HUES6 (cell line): Measurements from ENCODE around the gene YY1.
A peak's percentile ranks its signal among the peaks of the same experiment; 100 is the strongest.
"Not testable (repeated sequence)": the region's sequence is repeated elsewhere in the genome, so short reads cannot be mapped to it uniquely, and the experiment has no call there.

Experiments
- H3K27ac ChIP-seq: 2 replicates; pipeline ENCODE4 v1.7.0; 2013; ENCODE audit warnings: low read depth, mild to moderate bottlenecking, low read length, inconsistent platforms
- H3K27me3 ChIP-seq: 2 replicates; pipeline ENCODE4 v1.6.1; 2013; ENCODE audit warnings: low read length; ENCODE audit not compliant: control insufficient read depth, insufficient read depth
- H3K36me3 ChIP-seq: 2 replicates; pipeline ENCODE4 v1.6.1; 2013; ENCODE audit warnings: low read length; ENCODE audit not compliant: control insufficient read depth, insufficient read depth
- H3K4me1 ChIP-seq: 2 replicates; pipeline ENCODE4 v1.6.1; 2013; ENCODE audit warnings: low read length; ENCODE audit not compliant: control insufficient read depth, insufficient read depth
- H3K4me3 ChIP-seq: 2 replicates; pipeline ENCODE4 v1.5.1; 2013; ENCODE audit warnings: low read depth, low read length
- H3K9ac ChIP-seq: one replicate; pipeline ENCODE4 v1.6.1; 2013; ENCODE audit warnings: mild to moderate bottlenecking, low read length
- H3K9me3 ChIP-seq: 2 replicates; pipeline ENCODE4 v1.6.1; 2013; ENCODE audit warnings: low read depth, low read length; ENCODE audit not compliant: control insufficient read depth, insufficient read depth

YY1 gene

GRCh38 chr14:100236271-100236818, 2.6 kb upstream of the YY1 start:
- H3K36me3 ChIP-seq, H3K27ac ChIP-seq, H3K9ac ChIP-seq, H3K27me3 ChIP-seq, H3K4me1 ChIP-seq, H3K9me3 ChIP-seq: not testable (repeated sequence)
- H3K4me3 ChIP-seq, result peak overlapping the region; percentile 86; the same call in 1 of the 2 replicates

DNA sequence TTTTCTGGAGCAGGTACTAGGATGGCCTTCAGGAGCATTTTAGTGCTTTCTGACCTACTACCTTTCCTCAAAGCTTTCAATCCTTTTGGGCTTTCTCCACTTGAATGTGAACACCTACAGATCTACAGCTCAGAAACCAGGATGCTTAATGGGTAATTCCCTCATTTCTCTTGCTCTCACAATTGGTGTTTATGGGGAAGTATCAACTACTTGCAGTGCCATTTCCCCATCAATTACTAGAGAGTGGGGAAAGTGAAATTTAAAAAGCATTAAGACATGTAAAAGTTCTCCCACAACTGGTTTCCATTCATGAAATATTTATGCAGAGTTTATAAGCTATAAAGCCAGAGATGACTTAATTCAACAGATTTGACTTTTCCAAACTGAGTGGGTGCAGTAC, 2.1 kb upstream of the YY1 start:
- H3K9ac ChIP-seq, result peak overlapping the region; percentile 96
- H3K36me3 ChIP-seq, result peaks cover 3% of the 10 kb centered on the region; the same call in 1 of the 2 replicates
- H3K4me1 ChIP-seq, result peaks cover 5% of the 10 kb centered on the region; the same call in 1 of the 2 replicates
- no peaks in the 10 kb centered on the region for H3K27me3 ChIP-seq
- H3K4me3 ChIP-seq, result peak overlapping the region; percentile 86
- no peaks in the 10 kb centered on the region for H3K9me3 ChIP-seq
- H3K27ac ChIP-seq, result no peak overlapping the region

DNA sequence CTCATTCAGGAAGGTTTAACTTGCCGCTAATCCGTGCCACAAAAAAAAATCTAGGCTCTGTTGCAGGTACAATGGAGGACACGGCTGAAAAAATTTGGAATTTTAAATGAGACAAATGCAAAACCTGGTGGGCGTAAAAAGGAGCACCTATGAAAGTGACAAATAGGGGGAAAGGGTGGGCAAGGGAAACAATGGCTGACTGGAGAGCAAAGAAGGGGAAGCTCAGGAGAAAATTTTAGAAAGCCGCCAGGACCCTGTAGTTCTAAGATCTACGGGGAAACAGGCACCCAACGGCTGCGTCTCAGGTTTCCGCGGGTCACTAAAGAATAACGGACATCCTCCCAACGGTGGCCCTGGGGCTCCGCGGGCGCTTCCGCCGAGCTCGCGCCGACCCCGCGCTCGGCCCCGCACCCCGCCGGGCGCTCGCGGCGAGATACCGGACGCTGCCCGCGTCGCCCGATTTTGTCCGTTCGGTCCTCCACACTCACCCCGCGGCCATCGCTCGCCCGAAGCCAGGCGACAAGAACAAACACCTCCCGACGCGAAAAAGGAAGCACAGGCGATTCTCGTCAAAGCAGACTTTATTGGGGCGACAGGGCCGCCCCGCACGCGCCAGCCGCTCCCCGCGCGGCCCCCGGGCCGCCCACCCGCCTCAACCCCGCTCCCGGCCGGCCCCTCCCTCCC, 1.1 kb upstream of the YY1 start:
- Histone ChIP-seq H3K9me3 (no peaks in the 10 kb centered on the region), H3K27ac (peak overlapping the region; percentile 93), H3K4me3 (peak overlapping the region; percentile 86), H3K4me1 (peaks cover 5% of the 10 kb centered on the region; the same call in 1 of the 2 replicates), H3K9ac (peak overlapping the region; percentile 96), H3K36me3 (peaks cover 8% of the 10 kb centered on the region; the same call in 1 of the 2 replicates), H3K27me3 (no peaks in the 10 kb centered on the region)

GRCh38 chr14:100239211-100239839, 381 bp downstream of the YY1 start:
- H3K36me3 ChIP-seq, result peaks cover 9% of the 10 kb centered on the region; the same call in 1 of the 2 replicates
- H3K9ac ChIP-seq, result peak overlapping the region; percentile 91
- no peaks in the 10 kb centered on the region for H3K9me3 ChIP-seq
- peaks cover 5% of the 10 kb centered on the region; the same call in 1 of the 2 replicates for H3K4me1 ChIP-seq
- peak overlapping the region; percentile 99 for H3K4me3 ChIP-seq
- H3K27ac ChIP-seq, result peak overlapping the region; percentile 79; the same call in 1 of the 2 replicates
- no peaks in the 10 kb centered on the region for H3K27me3 ChIP-seq

GRCh38 chr14:100239840-100240667, 1.1 kb downstream of the YY1 start:
- Histone ChIP-seq H3K4me3 (peak overlapping the region; percentile 99), H3K9ac (peak overlapping the region; percentile 91), H3K27me3 (no peaks in the 10 kb centered on the region), H3K36me3 (peaks cover 7% of the 10 kb centered on the region; the same call in 1 of the 2 replicates), H3K4me1 (peaks cover 5% of the 10 kb centered on the region; the same call in 1 of the 2 replicates), H3K27ac (peak overlapping the region; percentile 79; the same call in 1 of the 2 replicates), H3K9me3 (no peaks in the 10 kb centered on the region)

- Histone ChIP-seq H3K9ac (peak overlapping the region; percentile 43), H3K9me3 (no peaks in the 10 kb centered on the region), H3K4me1 (peaks cover 9% of the 10 kb centered on the region), H3K4me3 (peak overlapping the region; percentile 99), H3K27ac (peak overlapping the region; percentile 34; the same call in 1 of the 2 replicates), H3K36me3 (peaks cover 7% of the 10 kb centered on the region; the same call in 1 of the 2 replicates), H3K27me3 (no peaks in the 10 kb centered on the region)
These were observed 1.7 kb downstream of the YY1 start for GRCh38 chr14:100240668-100241032.

- no peaks in the 10 kb centered on the region for H3K27me3 ChIP-seq
- H3K27ac ChIP-seq, result no peak overlapping the region
- H3K9ac ChIP-seq, result no peak overlapping the region
- H3K4me3 ChIP-seq, result peak overlapping the region; percentile 99
- no peaks in the 10 kb centered on the region for H3K9me3 ChIP-seq
- H3K4me1 ChIP-seq, result peaks cover 12% of the 10 kb centered on the region
- H3K36me3 ChIP-seq, result peaks cover 7% of the 10 kb centered on the region; the same call in 1 of the 2 replicates
These were observed 2.3 kb downstream of the YY1 start for GRCh38 chr14:100241279-100241678.

- Histone ChIP-seq H3K9me3 (no peaks in the 10 kb centered on the region), H3K36me3 (peaks cover 10% of the 10 kb centered on the region; the same call in 1 of the 2 replicates), H3K9ac (no peak overlapping the region), H3K27ac (no peak overlapping the region), H3K4me1 (peaks cover 14% of the 10 kb centered on the region), H3K27me3 (no peaks in the 10 kb centered on the region), H3K4me3 (no peak overlapping the region)
These were observed 4.1 kb downstream of the YY1 start for GRCh38 chr14:100243020-100243419.

DNA sequence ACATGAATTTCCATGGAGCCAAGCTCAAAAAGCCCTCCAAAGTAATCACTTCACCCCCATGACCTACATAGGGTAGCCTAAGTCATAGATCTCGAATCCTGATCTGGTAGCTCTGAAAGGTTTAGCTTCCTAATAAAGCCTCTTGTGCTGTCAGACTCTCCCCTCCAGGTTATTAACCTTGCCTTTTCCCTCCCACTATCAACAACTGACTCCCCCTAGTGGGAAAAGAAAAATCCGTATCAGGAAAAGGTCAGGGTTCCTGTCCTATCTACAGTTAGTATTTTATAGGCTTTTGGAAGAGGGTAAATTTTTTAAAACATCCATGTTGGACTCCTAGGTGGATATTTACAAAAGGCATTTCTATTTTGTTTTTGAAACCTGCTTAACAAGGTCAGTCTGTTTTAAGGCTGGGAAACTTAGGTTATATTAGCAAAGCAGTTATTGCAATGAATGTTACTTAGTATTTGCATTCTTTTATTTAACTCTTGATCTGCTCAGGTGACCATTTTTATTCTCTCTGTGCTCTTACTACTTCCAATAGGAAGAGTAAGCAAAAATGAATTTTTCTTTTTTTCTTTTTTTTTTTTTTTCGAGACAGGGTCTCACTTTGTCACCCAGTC, 8.0 kb downstream of the YY1 start:
- Histone ChIP-seq H3K4me1 (peaks cover 22% of the 10 kb centered on the region), H3K4me3 (no peak overlapping the region), H3K9me3 (no peaks in the 10 kb centered on the region), H3K36me3 (peaks cover 14% of the 10 kb centered on the region; the same call in 1 of the 2 replicates), H3K27me3 (no peaks in the 10 kb centered on the region), H3K27ac (no peak overlapping the region), H3K9ac (no peak overlapping the region)

DNA sequence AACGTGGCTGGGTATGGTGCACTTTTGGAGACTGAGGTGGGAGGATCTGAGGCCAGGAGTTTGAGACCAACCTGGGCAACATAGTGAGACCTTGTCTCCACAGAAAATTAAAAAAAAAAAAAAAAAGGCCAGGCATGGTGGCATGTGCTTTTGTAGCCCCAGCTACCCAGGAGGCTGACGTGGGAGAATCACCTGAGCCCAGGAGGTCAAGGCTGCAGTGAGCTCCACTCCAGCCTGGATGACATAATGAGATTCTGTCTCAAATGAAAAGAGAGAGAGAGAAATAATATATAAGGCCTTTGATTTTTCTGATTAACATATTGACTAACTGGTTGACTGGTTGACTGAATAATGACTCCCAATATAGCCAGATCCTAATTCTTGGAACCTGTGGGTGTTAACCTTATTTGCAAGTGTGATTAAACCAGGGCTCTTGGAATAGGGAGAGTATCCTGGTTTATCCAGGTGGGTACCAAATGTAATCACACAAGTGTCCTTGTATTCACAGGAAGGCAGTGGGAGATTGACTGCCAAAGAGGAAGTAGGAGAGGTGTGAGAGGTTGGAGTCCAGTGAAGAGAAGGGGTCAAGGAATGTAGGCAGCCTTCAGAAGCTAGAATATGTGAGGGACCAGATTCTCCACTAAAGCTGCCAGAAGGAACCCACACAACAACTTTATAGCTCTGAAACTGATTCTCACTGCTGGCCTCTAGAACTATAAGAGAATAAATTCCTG, 12.0 kb downstream of the YY1 start:
- Histone ChIP-seq H3K27me3 (no peaks in the 10 kb centered on the region), H3K27ac (no peak overlapping the region), H3K36me3 (peaks cover 12% of the 10 kb centered on the region; the same call in 1 of the 2 replicates), H3K9ac (no peak overlapping the region), H3K9me3 (no peaks in the 10 kb centered on the region), H3K4me3 (no peak overlapping the region), H3K4me1 (peaks cover 19% of the 10 kb centered on the region)
